Measurements from ENCODE around the gene PPP6R2.

The PPP6R2 gene

DNA sequence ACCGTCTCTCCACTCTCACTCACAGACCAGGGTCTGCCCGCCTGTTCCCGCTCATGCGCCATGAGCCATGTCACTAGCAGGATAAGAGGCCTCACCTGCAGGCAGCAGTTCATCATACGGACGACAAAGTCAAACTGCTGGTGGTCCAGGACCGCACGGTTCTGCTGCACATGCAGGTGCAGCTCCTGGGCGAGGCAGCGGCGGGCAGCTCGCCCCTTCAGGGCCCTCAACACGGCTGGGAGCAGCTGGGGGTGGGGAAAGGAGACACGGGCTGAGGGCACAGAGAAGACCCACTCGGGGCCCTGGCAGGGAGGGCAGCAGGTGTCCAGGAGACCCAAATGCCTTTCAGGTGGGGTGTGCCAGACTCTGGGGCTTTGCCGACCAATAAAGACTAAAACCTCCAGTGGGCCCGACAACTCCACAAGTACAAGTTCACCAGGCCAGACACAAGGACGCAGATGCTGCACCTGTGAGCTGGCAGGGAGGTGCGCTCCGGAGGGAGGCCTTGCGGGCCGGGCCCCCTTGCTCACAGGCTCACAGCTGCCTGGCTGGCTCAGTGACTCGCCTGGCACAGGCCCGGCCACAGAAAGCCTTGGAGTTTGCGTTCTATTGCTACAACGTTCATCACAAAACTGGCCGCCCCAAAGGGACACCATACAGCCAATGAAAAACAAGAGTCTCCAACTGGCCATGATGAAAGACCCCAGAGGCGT, 120.2 kb downstream of the PPP6R2 start:
- no peak for DNase-seq (ENCODE audit: extremely low read depth in 1 of 2, low read depth in 1 of 2)

DNA sequence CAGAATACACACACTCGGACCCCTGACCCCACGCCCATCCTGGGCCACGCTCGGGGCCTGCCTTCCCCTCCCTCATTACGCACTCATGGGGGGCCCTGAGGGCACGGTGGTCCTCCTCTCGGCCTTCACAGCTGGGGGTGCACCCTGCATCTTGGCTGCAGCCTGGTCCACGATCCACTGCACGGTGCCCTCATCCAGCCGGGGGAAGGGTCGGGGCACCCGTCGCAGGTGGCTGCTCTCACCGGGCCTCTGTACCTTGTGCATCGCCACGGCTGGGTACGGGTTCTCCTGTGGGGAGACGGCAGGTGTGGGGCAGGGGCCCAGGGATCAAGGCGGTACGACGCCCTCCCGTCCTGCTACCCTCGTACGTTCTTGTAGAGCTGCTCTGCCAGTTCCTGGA, 121.3 kb downstream of the PPP6R2 start:
- DNase-seq (ENCODE audit: extremely low read depth in 1 of 2, low read depth in 1 of 2) = no peak

DNA sequence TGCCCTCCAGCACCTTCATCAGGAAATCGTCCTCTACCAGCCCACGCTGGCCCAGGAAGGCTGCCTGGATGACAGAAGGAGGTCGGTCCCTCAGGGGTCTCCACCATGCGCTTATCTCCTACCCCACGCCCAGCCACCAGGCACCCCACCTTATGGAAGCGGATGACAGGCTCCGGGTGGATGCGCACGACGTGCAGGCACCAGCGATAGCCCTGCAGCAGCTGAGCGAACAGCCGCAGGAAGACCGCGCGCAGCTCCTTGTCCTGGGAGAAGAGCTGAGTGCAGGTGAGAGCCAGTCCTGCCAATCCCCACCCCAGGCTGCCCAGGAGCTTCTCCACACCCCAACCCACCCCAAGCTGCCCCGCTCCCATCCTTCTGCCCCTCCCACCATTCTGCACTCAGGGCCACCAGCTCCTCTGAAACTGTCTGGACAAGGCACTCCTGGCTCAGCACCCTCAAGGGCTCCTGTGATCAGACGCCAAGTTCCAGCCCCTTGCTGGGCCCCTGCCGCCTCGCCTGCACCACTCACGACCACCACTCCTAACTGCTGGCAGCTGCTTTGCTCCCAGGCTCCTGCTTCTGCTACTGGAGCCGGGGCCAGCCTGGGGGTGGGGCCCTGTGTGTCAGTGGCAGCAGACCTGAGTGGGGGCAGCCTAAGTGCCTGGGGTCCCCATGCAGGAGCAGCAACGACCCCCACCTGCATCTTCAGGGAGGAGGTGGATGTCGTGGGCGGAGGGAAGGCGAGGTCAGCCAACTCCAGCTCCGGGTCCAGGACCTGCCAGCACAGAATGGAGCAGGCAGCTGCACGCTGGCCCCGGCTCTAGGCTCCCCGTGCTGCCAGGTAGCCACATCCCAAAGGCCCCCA, 122.2 kb downstream of the PPP6R2 start:
- no peak for DNase-seq (ENCODE audit: extremely low read depth in 1 of 2, low read depth in 1 of 2)

DNA sequence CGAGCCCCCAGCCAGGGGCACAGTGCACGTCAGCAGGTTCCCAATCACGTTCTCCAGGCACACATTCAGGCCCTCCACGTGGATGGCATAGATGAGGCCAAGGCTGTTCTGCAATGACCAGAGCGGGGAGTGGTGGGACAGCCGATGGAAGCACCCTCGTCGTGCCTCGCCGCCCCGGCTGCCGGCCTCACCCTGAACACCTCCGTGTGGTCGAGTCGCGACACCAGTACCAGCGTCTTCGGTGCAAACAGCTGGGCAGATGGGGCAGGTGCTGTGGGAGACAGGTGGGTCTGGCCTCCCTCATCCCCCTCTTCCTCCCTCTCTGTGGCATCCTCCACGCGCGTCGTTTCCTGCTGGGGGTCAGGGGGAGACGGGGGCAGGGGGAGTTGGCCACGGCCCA, 124.2 kb downstream of the PPP6R2 start:
- DNase-seq (ENCODE audit: extremely low read depth in 1 of 2, low read depth in 1 of 2) = no peak

DNA sequence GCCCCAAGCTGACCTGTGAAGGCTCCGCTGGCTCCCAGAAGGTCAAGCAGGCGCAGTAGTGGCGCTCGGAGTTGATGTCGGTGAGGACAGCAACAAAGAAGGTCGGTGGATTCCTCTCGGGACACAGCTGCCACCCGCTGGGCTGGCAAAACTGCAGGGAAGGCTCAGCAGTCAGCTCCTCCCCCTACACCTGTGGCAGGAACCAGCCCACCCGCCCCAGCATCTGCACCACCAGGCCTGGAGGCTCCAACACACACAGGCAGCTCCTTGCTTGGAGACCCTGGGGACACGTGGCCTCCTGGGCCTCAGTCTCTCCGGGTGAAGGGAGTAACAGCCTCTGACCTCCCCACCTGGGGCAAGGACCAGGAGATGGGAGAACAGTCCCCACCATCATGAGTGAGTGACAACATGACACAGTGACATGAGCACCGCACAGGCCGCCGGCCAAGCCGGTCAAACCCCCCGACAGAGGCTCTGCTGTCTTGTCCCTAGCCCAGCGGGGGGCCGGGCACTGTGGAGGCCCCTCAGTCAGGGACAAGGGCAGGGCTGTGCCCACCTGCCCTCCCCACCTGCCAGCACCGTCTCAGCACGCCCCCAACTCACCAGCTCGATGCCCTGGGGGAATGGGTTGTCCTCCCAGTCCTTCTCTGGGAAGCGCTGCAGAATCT, 124.8 kb downstream of the PPP6R2 start:
- DNase-seq (ENCODE audit: extremely low read depth in 1 of 2, low read depth in 1 of 2) = no peak

DNA sequence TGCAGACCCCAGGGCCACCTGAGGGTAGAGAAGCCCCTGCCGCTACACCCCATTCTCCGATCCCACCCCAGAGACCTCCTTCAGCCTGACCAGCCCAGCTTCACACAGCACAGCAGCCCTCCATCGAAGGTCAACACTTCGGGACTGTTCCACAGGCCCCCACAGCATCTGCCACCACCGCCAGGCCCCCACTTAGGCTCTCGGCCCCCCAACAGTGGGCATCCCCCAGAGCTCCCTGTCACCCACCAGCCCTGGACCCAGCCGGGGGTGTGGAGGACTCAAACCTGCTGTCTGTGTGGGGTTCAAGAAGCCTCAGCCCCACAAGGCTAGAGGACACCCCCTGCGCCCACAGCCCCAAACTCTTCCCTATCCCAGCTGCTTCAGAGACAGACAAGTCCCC, 125.5 kb downstream of the PPP6R2 start:
- no peak for DNase-seq (ENCODE audit: extremely low read depth in 1 of 2, low read depth in 1 of 2)

DNA sequence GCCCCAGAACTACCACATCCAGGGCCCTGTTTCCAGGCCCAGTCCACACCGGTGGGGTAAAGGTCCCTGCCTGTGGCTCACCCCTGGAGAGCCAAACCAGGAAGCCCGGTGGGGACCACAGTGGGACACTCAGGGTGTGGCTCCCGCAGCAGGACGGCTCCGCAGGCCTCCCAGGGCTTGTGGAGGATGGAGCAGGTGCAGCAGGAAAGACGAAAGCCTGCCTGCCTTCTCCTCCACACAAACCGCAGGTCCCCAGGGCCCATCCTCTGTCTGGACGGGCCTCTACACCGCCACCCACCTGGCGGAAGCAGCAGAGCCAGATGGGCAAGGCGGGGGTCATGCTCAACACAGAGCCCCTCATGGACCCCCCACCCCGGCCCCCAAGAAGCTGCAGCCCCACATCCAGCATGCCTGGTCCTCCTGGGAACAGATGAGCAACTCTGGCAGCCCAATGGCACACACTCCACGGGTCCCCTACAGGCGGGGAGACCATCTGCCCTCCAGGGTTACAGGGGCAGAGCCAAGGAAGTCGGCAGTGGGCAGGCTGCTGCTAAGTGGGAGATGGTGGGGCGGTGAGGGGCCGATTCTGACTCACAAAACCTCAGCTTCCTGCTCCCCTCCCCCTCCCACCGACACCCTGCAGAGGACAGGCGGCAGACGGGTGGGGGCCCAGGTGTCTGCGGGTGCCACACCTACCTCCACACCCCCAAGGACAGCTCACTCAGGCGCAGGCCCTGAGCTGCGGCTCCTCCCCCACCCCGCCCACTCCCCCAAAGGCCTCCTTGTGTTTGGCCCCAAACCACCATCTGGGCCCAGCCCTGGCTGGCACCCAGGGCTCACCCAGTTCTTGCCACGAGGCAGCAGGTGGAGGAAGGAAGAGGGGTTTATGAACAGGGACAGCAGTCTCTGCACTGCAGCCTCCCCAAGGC, 126.5 kb downstream of the PPP6R2 start:
- DNase-seq (ENCODE audit: extremely low read depth in 1 of 2, low read depth in 1 of 2) = peak; percentile 93 to 96

DNA sequence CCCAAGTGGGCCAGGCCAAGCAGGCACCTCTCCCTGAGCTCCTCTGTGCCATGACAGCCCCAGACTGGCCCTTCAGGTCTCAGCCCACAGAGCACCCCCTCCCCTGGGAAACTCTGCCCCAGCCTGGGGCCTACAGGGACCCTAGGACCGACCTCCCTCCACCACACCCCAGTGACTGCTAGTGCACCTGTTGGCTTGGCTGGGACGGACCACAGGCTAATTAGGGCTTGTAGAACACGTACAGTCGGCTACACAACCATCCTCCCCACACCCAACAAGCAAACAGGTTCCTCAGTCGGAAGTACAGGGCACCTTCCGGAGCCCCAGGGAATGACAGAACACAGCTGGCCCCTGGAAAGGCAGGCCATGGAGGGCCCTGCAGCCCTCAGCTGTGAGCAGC, 127.4 kb downstream of the PPP6R2 start:
- DNase-seq (ENCODE audit: extremely low read depth in 1 of 2, low read depth in 1 of 2) = no peak

DNA sequence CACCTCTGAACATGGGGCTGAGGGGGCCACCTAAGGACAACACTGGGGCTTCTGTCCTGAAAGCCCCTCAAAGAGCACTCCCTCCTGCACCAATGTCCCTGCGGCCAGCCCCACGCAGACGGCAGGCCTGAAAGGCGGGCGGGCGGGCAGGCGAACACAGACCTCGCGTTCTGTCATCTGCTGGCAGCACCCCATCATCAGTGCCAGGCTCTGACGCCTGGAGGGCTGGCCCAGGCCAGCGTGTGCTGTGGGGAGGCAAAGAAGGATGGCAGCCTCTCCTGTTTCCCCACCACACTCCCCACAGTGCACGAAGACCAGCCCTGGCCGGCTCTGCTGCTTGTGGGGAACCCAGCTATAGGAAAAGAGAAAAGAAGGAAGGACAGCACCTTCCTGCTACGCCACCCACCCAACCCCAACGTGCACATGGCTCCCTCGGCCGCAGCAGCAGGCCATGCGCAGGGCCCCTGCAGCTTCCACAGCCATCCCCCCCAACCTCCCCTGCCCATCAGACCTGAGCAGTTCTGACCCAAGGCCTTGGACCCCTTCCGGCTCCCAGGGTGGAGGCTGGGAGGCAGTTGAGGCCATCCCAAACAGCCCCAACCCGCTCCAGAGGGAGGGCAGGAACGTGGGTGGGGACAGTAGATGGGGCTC, 128.2 kb downstream of the PPP6R2 start:
- no peak for DNase-seq (ENCODE audit: extremely low read depth in 1 of 2, low read depth in 1 of 2)

DNA sequence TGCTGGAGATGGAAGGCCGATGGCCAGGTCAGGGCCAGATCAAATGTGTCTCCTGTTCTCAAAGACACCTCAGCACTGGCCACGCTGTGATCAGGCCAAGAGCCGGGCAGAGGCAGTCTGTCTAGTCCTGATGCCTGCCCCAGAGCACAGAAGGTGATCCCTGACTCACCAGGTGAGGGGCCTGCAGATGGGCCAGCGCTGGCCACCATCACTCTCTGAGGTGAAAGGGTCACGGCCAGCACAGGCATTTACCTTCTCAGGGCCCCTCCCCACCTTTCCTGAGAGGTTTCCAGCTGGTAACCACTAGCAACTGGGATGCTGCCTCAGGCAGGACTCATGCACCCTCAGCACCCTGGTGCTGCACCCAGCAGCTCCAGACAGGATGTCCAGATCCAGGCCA, 128.8 kb downstream of the PPP6R2 start:
- no peak for DNase-seq (ENCODE audit: extremely low read depth in 1 of 2, low read depth in 1 of 2)

DNA sequence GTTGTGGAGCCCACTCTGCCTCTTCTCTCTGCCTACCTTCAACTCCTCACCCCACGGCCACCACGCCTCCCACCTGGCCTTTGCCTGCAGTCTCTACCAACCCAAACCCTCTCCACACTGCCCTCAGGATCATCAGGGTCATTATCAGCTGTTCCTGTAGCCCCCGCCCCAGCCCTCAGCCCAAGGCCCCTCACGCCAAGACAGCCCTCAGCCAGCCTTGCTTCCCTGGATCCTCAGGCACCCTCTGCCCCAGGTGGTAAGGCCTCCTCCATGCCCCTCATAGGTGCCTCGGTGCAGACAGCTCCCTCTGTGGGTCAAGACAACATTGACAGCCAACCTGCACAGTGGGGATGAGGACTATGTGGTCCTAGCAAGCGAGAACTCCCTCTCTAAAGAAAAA, 130.0 kb downstream of the PPP6R2 start:
- peak; percentile 28 to 33 for DNase-seq (ENCODE audit: extremely low read depth in 1 of 2, low read depth in 1 of 2)

DNA sequence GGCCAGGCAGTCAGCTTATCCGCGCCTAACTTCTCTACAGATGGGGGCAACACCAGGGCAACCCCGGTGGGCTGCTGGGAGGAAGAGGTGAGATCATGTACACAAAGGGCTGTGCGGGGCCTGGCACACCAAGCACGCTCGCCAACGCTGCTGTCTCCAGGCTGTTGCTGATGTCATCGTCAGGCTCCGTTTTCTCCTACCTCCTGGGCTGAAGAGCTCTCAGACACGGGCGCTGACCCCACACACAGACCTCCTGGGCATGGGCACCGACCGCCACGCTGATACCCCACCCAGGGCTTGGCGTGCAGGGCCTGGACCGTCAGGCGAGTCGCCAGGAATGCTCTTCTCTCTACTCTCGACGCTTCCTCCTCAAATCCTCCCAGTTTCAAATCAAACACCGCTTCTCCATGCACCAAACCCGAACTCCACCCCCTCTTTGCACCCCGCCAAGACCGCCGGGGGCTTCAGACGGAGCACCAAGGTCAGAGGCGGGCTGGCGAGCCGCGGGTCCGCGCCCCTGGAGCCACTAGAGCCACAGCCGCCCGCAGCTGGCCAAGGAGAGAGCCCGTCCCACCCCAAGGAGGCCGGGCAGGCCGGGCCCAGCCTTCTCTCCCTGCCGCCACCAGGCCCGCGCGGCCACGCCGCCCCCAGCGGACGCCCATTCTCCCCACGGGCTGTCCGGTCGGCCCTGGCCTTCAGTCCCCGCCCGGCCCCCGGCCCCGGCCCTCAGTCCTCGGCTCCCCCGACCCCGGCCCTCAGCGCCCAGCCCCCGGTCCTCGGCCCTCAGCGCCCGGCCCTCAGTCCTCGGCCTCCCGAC, 130.9 kb downstream of the PPP6R2 start:
- DNase-seq (ENCODE audit: extremely low read depth in 1 of 2, low read depth in 1 of 2) = no peak

DNA sequence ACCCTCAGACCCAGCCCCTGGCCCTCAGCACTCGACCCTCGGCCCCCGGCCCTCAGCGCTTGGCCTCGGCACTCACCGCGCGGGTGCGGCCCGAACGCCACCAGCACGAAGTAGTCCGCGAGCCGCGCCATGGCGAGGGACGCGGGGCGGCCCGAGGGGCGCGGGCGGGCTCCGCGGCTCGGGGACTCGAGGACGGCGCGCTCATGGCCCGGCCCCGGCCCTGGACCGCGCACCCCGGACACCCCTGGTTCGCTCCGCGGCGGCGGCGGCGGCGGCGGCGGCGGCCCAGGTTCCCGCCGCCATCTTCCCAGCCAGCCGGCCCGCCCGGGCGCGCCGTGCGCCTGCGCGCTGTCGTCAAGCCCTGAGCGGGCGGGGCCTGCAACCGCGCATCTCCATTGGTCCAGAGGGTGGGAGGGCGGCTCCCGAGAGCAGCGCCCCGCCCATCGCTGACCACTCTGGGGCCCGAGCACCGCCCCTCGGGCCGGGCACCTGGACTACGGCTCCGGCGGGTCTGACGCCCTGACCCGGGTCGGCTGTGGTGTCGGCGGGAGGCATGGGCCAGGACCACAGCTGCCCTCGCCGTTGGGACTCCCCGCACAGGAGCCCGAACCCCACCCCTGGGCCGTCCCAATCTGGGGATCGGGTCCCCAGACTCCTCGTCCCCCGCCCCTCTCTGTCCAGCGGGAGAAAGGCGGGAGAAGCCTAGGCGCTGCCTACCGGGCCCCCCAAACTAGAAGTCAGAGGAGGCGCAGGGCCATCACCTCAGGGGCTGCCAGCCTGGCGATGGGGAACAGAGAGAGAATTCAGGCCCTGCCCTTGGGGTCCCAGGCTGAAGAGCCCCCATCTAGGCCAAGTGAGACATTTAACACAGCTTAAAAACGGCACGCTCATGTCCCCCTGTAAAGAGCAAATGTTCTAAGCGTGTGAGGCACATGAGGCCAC, 131.9 kb downstream of the PPP6R2 start, which contains the start of gene SBF1:
Gene SBF1, minus strand, starts transcription at position 326 of the 942 bp plus-strand sequence. Its CDS starts 195 bp downstream, at position 131.
- DNase-seq (ENCODE audit: extremely low read depth in 1 of 2, low read depth in 1 of 2) = peak; percentile 52 to 84

DNA sequence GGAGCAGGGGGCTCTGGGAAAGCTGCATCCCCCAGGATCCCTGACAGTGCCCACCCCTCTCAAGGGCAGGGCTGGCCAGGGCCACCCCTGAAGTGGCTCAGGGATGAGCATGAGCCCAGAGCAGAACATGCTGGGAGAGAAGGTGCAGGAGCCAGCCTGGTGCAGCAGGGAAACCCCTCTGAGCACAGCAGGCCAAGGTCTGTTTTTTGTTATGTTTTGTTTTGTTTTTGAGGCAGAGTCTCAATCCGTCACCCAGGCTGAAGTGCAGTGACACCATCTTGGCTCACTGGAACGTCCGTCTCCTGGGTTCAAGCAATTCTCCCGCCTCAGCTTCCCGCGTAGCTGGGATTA, 132.5 kb downstream of the PPP6R2 start:
- DNase-seq (ENCODE audit: extremely low read depth in 1 of 2, low read depth in 1 of 2) = no peak

DNA sequence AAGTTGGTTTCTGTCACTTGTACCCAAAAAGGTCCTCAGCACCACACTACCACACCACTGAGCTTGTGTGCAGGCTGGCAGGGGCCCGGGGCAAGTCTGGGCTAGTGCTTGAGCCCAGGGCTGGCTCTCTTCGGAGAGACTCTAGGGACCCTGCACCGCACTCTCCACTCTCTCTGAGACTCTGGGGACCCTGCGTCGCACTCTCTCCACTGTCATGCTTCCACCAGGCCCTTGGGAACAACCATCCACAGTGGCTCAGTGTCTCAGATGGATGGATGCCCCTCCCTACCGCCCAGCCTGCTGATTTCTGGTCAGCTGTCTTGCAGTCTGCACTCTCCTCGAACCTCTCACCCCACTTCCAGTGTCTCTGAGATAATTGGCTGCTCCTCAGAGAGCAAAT, 133.7 kb downstream of the PPP6R2 start:
- DNase-seq (ENCODE audit: extremely low read depth in 1 of 2, low read depth in 1 of 2) = no peak

DNA sequence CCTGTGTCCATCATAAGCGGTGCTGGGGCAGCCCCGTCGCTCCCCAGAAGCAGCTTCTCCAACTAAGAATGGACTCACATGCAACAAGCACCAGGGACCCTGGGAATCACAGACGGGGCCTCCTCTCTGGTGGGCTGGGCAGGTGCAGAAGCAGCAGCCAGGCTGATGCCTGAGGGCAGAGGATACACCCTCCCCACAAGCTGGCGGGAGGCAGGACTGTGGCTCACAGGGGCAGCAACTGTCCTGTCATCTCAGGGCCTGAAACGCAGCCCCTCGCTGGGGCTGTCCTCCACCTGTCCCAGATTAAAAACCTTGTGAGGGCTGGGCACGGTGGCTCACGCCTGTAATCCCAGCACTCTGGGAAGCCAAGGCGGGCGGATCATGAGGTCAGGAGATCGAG, 134.8 kb downstream of the PPP6R2 start:
- DNase-seq (ENCODE audit: extremely low read depth in 1 of 2, low read depth in 1 of 2) = no peak

DNA sequence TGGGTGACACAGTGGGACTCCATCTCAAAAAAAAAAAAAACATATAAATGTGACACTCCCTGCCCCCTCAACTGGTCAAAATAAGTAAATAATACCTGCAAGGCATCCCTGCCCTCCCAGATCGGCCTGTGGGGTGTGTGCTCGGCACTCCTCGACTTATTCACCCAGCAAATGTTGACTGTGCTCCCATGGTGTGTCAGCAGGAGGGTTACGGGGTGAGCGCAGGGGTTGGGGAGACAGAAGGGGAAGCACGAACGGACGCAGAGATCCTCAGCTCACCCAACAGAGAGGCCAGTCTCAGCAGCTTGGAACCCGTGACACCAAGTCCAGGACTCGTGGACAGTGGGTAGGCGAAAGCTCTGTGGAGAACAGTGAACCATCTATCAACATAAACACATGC, 136.6 kb downstream of the PPP6R2 start:
- no peak for DNase-seq (ENCODE audit: extremely low read depth in 1 of 2, low read depth in 1 of 2)

DNA sequence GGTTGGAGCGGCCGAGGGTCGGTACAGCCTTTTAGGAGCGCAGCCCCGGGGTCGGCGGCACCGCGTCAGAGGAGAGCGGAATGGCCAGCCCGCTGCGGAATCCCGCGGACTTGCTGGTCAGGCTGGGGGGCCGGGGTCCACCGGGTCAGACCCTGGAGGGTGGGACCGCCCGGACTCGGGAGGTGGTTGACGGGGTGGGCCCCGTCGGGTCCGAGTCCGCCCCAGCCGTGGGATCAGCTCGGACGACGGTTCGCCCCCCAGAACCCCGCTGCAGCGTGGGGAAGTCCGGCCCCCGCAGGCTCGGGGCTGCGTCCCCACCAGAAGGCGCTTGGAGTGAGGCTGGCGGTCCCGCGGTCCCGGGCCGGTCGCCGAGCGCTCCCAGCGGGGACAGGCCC, 137.9 kb downstream of the PPP6R2 start:
- no peak for DNase-seq (ENCODE audit: extremely low read depth in 1 of 2, low read depth in 1 of 2)
